B cell (primary cell): ENCODE results near the gene PLCXD1. TPM values are rescaled to one million over a fixed set of nuclear protein-coding genes. Genes with fewer than 3 reads are reported as not detected.

Experiments used
- ATAC-seq: fragments of 200-7000 bp; cut with Tn5 transposase; one replicate; pipeline ENCODE4 v1.10.0; 2021; ENCODE audit warnings: low read depth, mild to moderate bottlenecking, moderate number of reproducible peaks, moderate library complexity
- CTCF ChIA-PET: fragments of 350-600 bp; sonication (Branson Sonifier 250); formaldehyde crosslinking; loops from one replicate; lab custom pipeline; 2021; ENCODE audit warnings: antibody characterized with exemption, inconsistent platforms; lab: Charles Lee
- POLR2A ChIA-PET: fragments of 350-600 bp; sonication (Branson Sonifier 250); formaldehyde crosslinking; loops from one replicate; lab custom pipeline; 2021; ENCODE audit warnings: antibody characterized with exemption; lab: Charles Lee
- DNase-seq: peaks from one replicate; pipeline ENCODE4 v3.0.0; 2013
- H2AFZ ChIP-seq: 2 replicates; pipeline ENCODE4 v1.6.1; 2012; ENCODE audit warnings: mild to moderate bottlenecking, low read depth, low read length; ENCODE audit not compliant: insufficient read depth, poor library complexity, severe bottlenecking
- H3K27ac ChIP-seq, 2 donors: 1 replicate in 1 of 2; 2 replicates in 1 of 2; pipeline ENCODE4 v1.5.1; 2012 to 2013; ENCODE audit warnings: low read length in 2 of 2, mild to moderate bottlenecking in 2 of 2, moderate library complexity in 1 of 2
- H3K27me3 ChIP-seq, 4 experiments: fragments of 200-600 bp in 1 of 4; sonication (generic) in 1 of 4; replicated peaks in 1 of 4; 1 replicate in 2 of 4; 2 replicates in 2 of 4; pipeline versions ENCODE4 v1.6.1 to v1.7.0; 2013 to 2016; ENCODE audit warnings: low read length in 3 of 4, mild to moderate bottlenecking in 2 of 4, mixed read lengths in 1 of 4, moderate library complexity in 1 of 4; ENCODE audit not compliant: insufficient read depth in 4 of 4, control insufficient read depth in 3 of 4; ENCODE audit errors: control extremely low read depth in 1 of 4
- H3K36me3 ChIP-seq, 2 experiments: replicated peaks in 1 of 2; 1 replicate in 1 of 2; 2 replicates in 1 of 2; pipeline versions ENCODE4 v1.6.1 to v1.7.1; 2013; ENCODE audit warnings: low read length in 1 of 2; ENCODE audit not compliant: insufficient read depth in 2 of 2, control insufficient read depth in 1 of 2; ENCODE audit errors: control extremely low read depth in 1 of 2, extremely low read depth in 1 of 2
- H3K4me1 ChIP-seq, 2 donors: fragments of 200-600 bp in 1 of 2; sonication (generic) in 1 of 2; 1 replicate in 1 of 2; 2 replicates in 1 of 2; pipeline versions ENCODE4 v1.5.1 to v1.6.1; 2013 to 2017; ENCODE audit warnings: low read length in 2 of 2; ENCODE audit not compliant: control insufficient read depth in 2 of 2, insufficient read depth in 2 of 2
- H3K4me2 ChIP-seq: replicated peaks from 2 replicates; pipeline ENCODE3; 2012; ENCODE audit warnings: mild to moderate bottlenecking, low read depth, low read length; ENCODE audit not compliant: poor library complexity, severe bottlenecking
- H3K4me3 ChIP-seq, 5 experiments: fragments of 200-600 bp in 1 of 5; sonication (generic) in 1 of 5; 1 replicate in 3 of 5; 2 replicates in 2 of 5; pipeline versions ENCODE4 v1.5.1 to v1.7.0; 2011 to 2016; ENCODE audit warnings: low read length in 4 of 5, mild to moderate bottlenecking in 4 of 5, low read depth in 2 of 5, control low read depth in 1 of 5, moderate library complexity in 1 of 5; ENCODE audit not compliant: insufficient read depth in 1 of 5; ENCODE audit errors: control extremely low read depth in 1 of 5, extremely low read depth in 1 of 5
- H3K79me2 ChIP-seq: fragments of 200-600 bp; sonication (generic); one replicate; pipeline ENCODE4 v1.6.0; 2016; ENCODE audit warnings: low read length; ENCODE audit not compliant: control insufficient read depth, insufficient read depth
- H3K9ac ChIP-seq: fragments of 200-600 bp; sonication (generic); 2 replicates; pipeline ENCODE4 v1.6.1; 2017; ENCODE audit warnings: mild to moderate bottlenecking, low read length, moderate library complexity
- H3K9me3 ChIP-seq, 3 donors: one replicate each; pipeline versions ENCODE4 v1.6.1 to v1.7.1; 2013; ENCODE audit warnings: low read length in 2 of 3; ENCODE audit not compliant: control insufficient read depth in 2 of 3, insufficient read depth in 1 of 3; ENCODE audit errors: control extremely low read depth in 1 of 3
- H4K20me1 ChIP-seq: 2 replicates; pipeline ENCODE4 v1.6.0; 2012; ENCODE audit warnings: mild to moderate bottlenecking, low read length; ENCODE audit not compliant: insufficient read depth, control insufficient read depth, poor library complexity, severe bottlenecking
- H3K27ac Mint-ChIP-seq: one replicate; pipeline ENCODE4 v1.8.0; 2021; ENCODE audit warnings: mixed read lengths
- H3K27me3 Mint-ChIP-seq: one replicate; pipeline ENCODE4 v1.8.0; 2021; ENCODE audit warnings: mixed read lengths
- H3K4me1 Mint-ChIP-seq: one replicate; pipeline ENCODE4 v1.8.0; 2021; ENCODE audit warnings: mixed read lengths
- H3K4me3 Mint-ChIP-seq: one replicate; pipeline ENCODE4 v1.8.0; 2021; ENCODE audit warnings: mixed read lengths
- H3K9me3 Mint-ChIP-seq: one replicate; pipeline ENCODE4 v1.8.0; 2022; ENCODE audit warnings: mixed read lengths; ENCODE audit not compliant: insufficient read depth
- EZH2 ChIP-seq: IDR thresholded peaks from 2 replicates; pipeline ENCODE4 v1.6.1; 2012; ENCODE audit warnings: borderline replicate concordance, low read depth, mild to moderate bottlenecking, moderate library complexity, low read length; ENCODE audit not compliant: insufficient read depth, poor library complexity, severe bottlenecking
- WGBS: methylation state at CpG from one replicate; pipeline ENCODE4 v1.1.5; 2013; ENCODE audit warnings: missing lambda C conversion rate; ENCODE audit not compliant: insufficient coverage; 5-methylcytosine and 5-hydroxymethylcytosine counted together
- intact Hi-C: fragments of 100-400 bp; cut with micrococcal nuclease; formaldehyde crosslinking; loops from one replicate; pipeline ENCODE4 v1.10.0; 2022
- polyA plus RNA-seq: library from polyadenylated mRNA; depleted of rRNA; stranded (reverse); fragments of >200 nt; gene quantifications from 2 replicates; pipeline ENCODE4 v1.2.3, GENCODE V29; 2012
- total RNA-seq, 2 donors: library from RNA; stranded (reverse); fragments of 120-200 nt in 1 of 2; gene quantifications; 1 replicate in 1 of 2; 2 replicates in 1 of 2; pipeline versions ENCODE4 v1.2.3 to v1.2.4, GENCODE V29; 2013 to 2022
- TF ChIP-seq, protein P1 (sequence below): fragments of 200-600 bp; IDR thresholded peaks from one replicate; pipeline ENCODE4 v1.8.0; 2022; ENCODE audit warnings: antibody characterized with exemption, mild to moderate bottlenecking

PLCXD1 gene
- total and polyA plus RNA-seq, 2 donors (not counting 1 experiment from before 2014, with no cell fraction given) = 30.4 to 38.5 TPM

DNA sequence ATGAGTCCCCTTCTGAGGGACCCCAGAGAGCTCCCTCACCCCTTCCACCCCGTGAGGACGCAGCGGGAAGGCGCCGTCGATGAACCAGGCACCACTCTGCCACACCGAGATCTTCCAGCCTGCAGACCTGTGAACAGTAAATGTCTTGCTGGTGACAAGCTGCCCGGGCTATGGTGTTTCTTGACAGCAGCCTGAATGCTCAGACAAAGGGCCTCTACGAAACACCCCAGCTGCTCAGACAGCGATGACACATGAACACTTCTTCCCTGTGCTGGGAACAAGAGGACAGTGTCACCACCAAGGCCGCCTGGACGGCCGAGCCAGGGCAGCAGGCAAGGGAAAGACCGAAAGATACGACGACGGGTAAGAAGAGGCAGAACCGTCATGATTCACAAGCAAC, 68.0 kb downstream of the PLCXD1 start:
- Histone ChIP-seq H3K36me3 (peaks cover 0 to 9% of the 10 kb centered on the region in 2 experiments), H3K9me3 (peaks cover 0 to 14% (median 0%) of the 10 kb centered on the region in 3 donors), H3K9ac (no peak overlapping the region), H3K4me2 (no peak overlapping the region), H3K4me3 (no peak overlapping the region), H3K27ac (no peak overlapping the region), H3K79me2 (peaks cover 13% of the 10 kb centered on the region), H3K27me3 (no peaks in the 10 kb centered on the region), H3K4me1 (no peaks in the 10 kb centered on the region), H2AFZ (no peak overlapping the region), H4K20me1 (no peaks in the 10 kb centered on the region)
- Mint-ChIP-seq H3K27ac (no peak overlapping the region), H3K9me3 (no peaks in the 10 kb centered on the region), H3K27me3 (no peaks in the 10 kb centered on the region), H3K4me3 (no peak overlapping the region), H3K4me1 (no peaks in the 10 kb centered on the region)
- DNase-seq = no peak
- TF ChIP-seq, protein P1, sequence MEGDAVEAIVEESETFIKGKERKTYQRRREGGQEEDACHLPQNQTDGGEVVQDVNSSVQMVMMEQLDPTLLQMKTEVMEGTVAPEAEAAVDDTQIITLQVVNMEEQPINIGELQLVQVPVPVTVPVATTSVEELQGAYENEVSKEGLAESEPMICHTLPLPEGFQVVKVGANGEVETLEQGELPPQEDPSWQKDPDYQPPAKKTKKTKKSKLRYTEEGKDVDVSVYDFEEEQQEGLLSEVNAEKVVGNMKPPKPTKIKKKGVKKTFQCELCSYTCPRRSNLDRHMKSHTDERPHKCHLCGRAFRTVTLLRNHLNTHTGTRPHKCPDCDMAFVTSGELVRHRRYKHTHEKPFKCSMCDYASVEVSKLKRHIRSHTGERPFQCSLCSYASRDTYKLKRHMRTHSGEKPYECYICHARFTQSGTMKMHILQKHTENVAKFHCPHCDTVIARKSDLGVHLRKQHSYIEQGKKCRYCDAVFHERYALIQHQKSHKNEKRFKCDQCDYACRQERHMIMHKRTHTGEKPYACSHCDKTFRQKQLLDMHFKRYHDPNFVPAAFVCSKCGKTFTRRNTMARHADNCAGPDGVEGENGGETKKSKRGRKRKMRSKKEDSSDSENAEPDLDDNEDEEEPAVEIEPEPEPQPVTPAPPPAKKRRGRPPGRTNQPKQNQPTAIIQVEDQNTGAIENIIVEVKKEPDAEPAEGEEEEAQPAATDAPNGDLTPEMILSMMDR = no peak
- TF ChIP-seq EZH2 = no peak
- ATAC-seq = no peak
- ChIA-PET POLR2A (no interaction called here), CTCF (no interaction called here)
- intact Hi-C loops = no loop called here
- 95% methylated on average over 15 of the region's 18 CpGs for WGBS

DNA sequence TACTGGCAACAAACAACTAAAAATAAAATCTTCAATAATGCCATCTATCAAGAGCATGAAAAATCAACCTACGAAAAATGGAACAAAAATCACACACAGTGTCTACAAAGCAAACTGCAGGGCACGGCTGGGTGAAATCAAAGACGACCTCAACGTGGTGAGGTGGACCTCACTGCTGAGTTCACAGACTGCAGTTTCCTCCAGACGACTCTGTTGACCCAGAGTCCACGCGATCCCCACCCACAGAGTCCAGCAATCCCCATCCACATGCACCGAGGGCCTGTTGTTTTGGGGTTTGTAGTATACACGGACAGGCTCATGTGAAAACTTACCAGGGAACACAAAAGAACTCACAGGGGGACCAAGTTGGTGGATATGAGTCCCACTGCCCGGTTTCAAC, 68.5 kb downstream of the PLCXD1 start:
- DNase-seq (no peak), ATAC-seq (no peak)
- H3K4me2 ChIP-seq = no peak overlapping the region
- peaks cover under 1% of the 10 kb centered on the region for H3K4me1 Mint-ChIP-seq
- no peaks in the 10 kb centered on the region for H3K9me3 Mint-ChIP-seq
- no peak overlapping the region for H3K4me3 ChIP-seq
- no peaks in the 10 kb centered on the region for H3K27me3 Mint-ChIP-seq
- H4K20me1 ChIP-seq = no peaks in the 10 kb centered on the region
- ChIA-PET CTCF (no interaction called here), POLR2A (no interaction called here)
- WGBS = 83% methylated on average over 6 of the region's 10 CpGs
- H3K27me3 ChIP-seq = no peaks in the 10 kb centered on the region
- H3K36me3 ChIP-seq = peaks cover 0 to 9% of the 10 kb centered on the region in 2 experiments
- intact Hi-C loops = no loop called here
- H2AFZ ChIP-seq = no peak overlapping the region
- H3K9ac ChIP-seq = no peak overlapping the region
- no peak overlapping the region for H3K4me3 Mint-ChIP-seq
- H3K27ac ChIP-seq = no peak overlapping the region
- peaks cover 13% of the 10 kb centered on the region for H3K79me2 ChIP-seq
- TF ChIP-seq EZH2 = no peak
- TF ChIP-seq, protein P1 = no peak
- H3K4me1 ChIP-seq = no peaks in the 10 kb centered on the region
- H3K27ac Mint-ChIP-seq = no peak overlapping the region
- peaks cover 0 to 10% (median 0%) of the 10 kb centered on the region in 3 donors for H3K9me3 ChIP-seq
